ENCODE results near the gene MAGEA6.

GRCh38 chrX:152735860-152736511 lies 33.5 kb downstream of the MAGEA6 start:
- TF ChIP-seq CTCF (IDR thresholded peaks at IDR 0.05) (no peak), POLR2A (IDR thresholded peaks at IDR 0.05) (no peak)
